Esophagus squamous epithelium (tissue), 5 donors: Measurements from ENCODE around the gene CADM1. TPM values are rescaled to one million over a fixed set of nuclear protein-coding genes. Genes with fewer than 3 reads are reported as not detected.

Experiments
- DNase-seq: peaks from one replicate; lab custom pipeline; 2025; lab: John Stamatoyannopoulos, UW
- H3K27ac ChIP-seq, 4 donors: fragments of 200-600 bp; sonication (generic); one replicate each; pipeline ENCODE4 v1.5.1; 2016 to 2019; ENCODE audit warnings: mild to moderate bottlenecking in 1 of 4
- H3K27me3 ChIP-seq, 4 donors: fragments of 200-600 bp; sonication (generic); 1 replicate in 3 of 4; 2 replicates in 1 of 4; pipeline versions ENCODE4 v1.5.1 to v1.6.0; 2017 to 2021; ENCODE audit warnings: antibody characterized with exemption in 1 of 4
- H3K36me3 ChIP-seq, 3 donors: fragments of 200-600 bp; sonication (generic); one replicate each; pipeline ENCODE4 v1.5.1; 2016 to 2019
- H3K4me1 ChIP-seq, 3 donors: fragments of 200-600 bp; sonication (generic); one replicate each; pipeline ENCODE4 v1.5.1; 2017 to 2019
- H3K4me3 ChIP-seq, 4 donors: fragments of 200-600 bp; sonication (generic); 1 replicate in 3 of 4; 2 replicates in 1 of 4; pipeline ENCODE4 v1.5.1; 2016 to 2019; ENCODE audit warnings: mild to moderate bottlenecking in 2 of 4, moderate library complexity in 1 of 4
- H3K9me3 ChIP-seq, 3 donors: fragments of 200-600 bp; sonication (generic); one replicate each; pipeline ENCODE4 v1.5.1; 2016 to 2019
- CTCF ChIP-seq, 6 experiments: fragments of 450-650 bp in 4 of 6; fragments of 200-600 bp in 2 of 6; sonication (generic) in 2 of 6; IDR thresholded peaks; one replicate each; pipeline ENCODE4 v1.5.1; 2016 to 2019; ENCODE audit warnings: antibody characterized with exemption in 6 of 6, mild to moderate bottlenecking in 4 of 6, moderate library complexity in 4 of 6
- POLR2A ChIP-seq, 4 donors: fragments of 450-650 bp; IDR thresholded peaks; one replicate each; pipeline ENCODE4 v1.6.1; 2017; ENCODE audit warnings: antibody characterized with exemption in 4 of 4, mild to moderate bottlenecking in 4 of 4, moderate library complexity in 3 of 4
- WGBS, 2 donors: methylation state at CpG; one replicate each; pipeline ENCODE4 v1.1.5; 2018; 5-methylcytosine and 5-hydroxymethylcytosine counted together
- intact Hi-C: fragments of 100-400 bp; cut with DNase I; formaldehyde crosslinking; loops from one replicate; pipeline ENCODE4 v1.15.0; 2022
- total RNA-seq, 4 donors: library from RNA; depleted of rRNA; stranded (reverse); fragments of >200 nt; gene quantifications; one replicate each; pipeline ENCODE4 v1.1.0, GENCODE V29; 2016
- donor health status: DM: yes; HTN: yes; CAD: no.

Gene CADM1
- total RNA-seq, 4 donors from 2014 or later = 1.7 to 15.1 (median 8.3) TPM

GRCh38 chr11:115548878-115549528 lies 44.8 kb upstream of the CADM1 start:
- 36 to 41% methylated on average over 7 of the region's 10 CpGs for WGBS, 2 donors
- TF ChIP-seq CTCF (IDR thresholded peaks at IDR 0.05) = no peak
- no peak for TF ChIP-seq POLR2A (IDR thresholded peaks at IDR 0.05)
- H3K27me3 ChIP-seq = peaks cover 0 to 2% (median 0%) of the 10 kb centered on the region in 4 donors
- H3K4me1 ChIP-seq = no peaks in the 10 kb centered on the region
- intact Hi-C loops = no loop called here
- no peak overlapping the region for H3K27ac ChIP-seq
- no peaks in the 10 kb centered on the region for H3K36me3 ChIP-seq
- H3K4me3 ChIP-seq = no peak overlapping the region
- H3K9me3 ChIP-seq = no peaks in the 10 kb centered on the region
- no peak for DNase-seq

DNA sequence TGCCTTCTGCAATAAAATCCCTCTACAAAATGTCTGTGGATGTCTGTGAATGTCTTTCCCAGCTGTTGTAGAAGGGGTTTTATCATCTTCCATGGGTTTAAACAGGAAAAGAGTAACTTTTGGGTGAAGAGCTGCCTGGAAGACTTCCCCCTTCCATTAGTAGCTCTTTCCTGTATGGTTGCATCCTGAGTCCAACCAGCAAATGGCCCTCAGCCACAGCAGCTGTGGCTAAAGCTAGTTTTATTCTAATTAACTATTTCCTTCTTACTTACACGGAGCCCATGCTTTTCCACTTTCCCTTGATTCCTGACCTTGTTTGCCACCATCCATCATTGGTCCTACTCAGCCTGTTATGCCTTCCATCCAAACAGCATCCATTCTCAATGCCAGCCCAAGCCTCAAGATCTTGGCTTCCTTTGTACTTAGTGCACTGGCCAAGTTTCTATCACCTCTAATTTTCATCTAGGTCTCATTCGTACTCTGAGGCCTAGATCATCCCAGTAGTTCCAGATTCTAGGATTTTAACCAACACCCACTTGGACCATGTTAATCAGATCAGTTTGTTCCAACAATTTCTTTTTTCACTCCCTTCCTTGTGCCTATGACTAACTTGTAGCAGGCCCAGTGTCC lies 41.5 kb upstream of the CADM1 start:
- TF ChIP-seq CTCF (IDR thresholded peaks at IDR 0.05) (no peak), POLR2A (IDR thresholded peaks at IDR 0.05) (no peak)
- 48 to 74% methylated on average over 2 of the region's 2 CpGs for WGBS, 2 donors
- peaks cover 0 to 3% (median 0%) of the 10 kb centered on the region in 4 donors for H3K27me3 ChIP-seq
- intact Hi-C loops = no loop called here
- no peaks in the 10 kb centered on the region for H3K9me3 ChIP-seq
- DNase-seq = no peak
- no peak overlapping the region for H3K27ac ChIP-seq
- no peaks in the 10 kb centered on the region for H3K36me3 ChIP-seq
- H3K4me1 ChIP-seq = no peaks in the 10 kb centered on the region
- no peak overlapping the region for H3K4me3 ChIP-seq

DNA sequence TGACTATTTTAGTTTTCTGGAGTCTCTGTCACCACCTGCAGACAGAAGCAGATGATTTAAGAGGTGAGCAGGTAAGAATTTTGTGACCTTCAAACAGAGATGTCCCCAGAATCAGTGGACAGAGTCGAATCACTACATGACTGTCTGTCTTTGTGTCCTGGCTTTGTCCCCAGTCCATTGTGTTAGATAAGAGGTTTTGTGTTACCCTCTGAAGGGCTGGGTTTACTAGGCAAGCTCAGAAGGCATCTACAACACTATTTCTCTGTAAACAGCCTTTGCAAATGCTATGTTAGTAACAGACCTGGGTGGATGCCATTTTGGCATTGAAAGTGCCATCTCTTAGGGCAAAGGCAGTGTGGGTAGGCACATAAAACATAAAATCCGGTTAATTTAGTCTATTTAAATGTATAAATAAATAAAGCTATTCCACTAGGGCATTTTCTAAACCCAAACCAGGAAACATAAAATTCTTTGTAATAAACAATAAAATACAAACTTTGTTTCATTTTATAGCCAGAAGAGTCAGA lies 40.3 kb upstream of the CADM1 start:
- no peak for TF ChIP-seq POLR2A (IDR thresholded peaks at IDR 0.05)
- TF ChIP-seq CTCF (IDR thresholded peaks at IDR 0.05) = no peak
- Histone ChIP-seq H3K27me3 (peaks cover 0 to 3% (median 0%) of the 10 kb centered on the region in 4 donors), H3K4me1 (no peaks in the 10 kb centered on the region), H3K4me3 (no peak overlapping the region), H3K36me3 (no peaks in the 10 kb centered on the region), H3K9me3 (no peaks in the 10 kb centered on the region), H3K27ac (no peak overlapping the region)
- no peak for DNase-seq
- 44 to 50% methylated on average over 2 of the region's 2 CpGs for WGBS, 2 donors
- intact Hi-C loops = no loop called here

GRCh38 chr11:115541518-115541917 lies 37.3 kb upstream of the CADM1 start:
- intact Hi-C loops = no loop called here
- 84 to 88% methylated on average over 8 of the region's 8 CpGs for WGBS, 2 donors
- Histone ChIP-seq H3K9me3 (no peaks in the 10 kb centered on the region), H3K4me3 (no peak overlapping the region), H3K27me3 (peaks cover 0 to 17% (median 0%) of the 10 kb centered on the region in 4 donors), H3K4me1 (no peaks in the 10 kb centered on the region), H3K36me3 (no peaks in the 10 kb centered on the region), H3K27ac (no peak overlapping the region)
- TF ChIP-seq POLR2A (IDR thresholded peaks at IDR 0.05) = no peak
- DNase-seq = no peak

- no peak overlapping the region for H3K4me3 ChIP-seq
- no peaks in the 10 kb centered on the region for H3K4me1 ChIP-seq
- no peak for DNase-seq
- WGBS, 2 donors = 100% methylated on average over 1 of the region's 1 CpG; no CpG with 5 or more reads in 1 of the 2 donors
- H3K9me3 ChIP-seq = no peaks in the 10 kb centered on the region
- peaks cover 0 to 20% (median 0%) of the 10 kb centered on the region in 4 donors for H3K27me3 ChIP-seq
- no peaks in the 10 kb centered on the region for H3K36me3 ChIP-seq
- intact Hi-C loops = no loop called here
- TF ChIP-seq POLR2A (IDR thresholded peaks at IDR 0.05) (no peak), CTCF (IDR thresholded peaks at IDR 0.05) (no peak)
- no peak overlapping the region for H3K27ac ChIP-seq
Measured at GRCh38 chr11:115539844-115540243, 35.6 kb upstream of the CADM1 start.
